MG63 (cell line): ENCODE results near the gene FBXL4. TPM values are rescaled to one million over a fixed set of nuclear protein-coding genes. Genes with fewer than 3 reads are reported as not detected.

Source experiments
- DNase-seq: peaks from one replicate; pipeline ENCODE4 v3.0.0-alpha.2; 2020
- H3K27me3 ChIP-seq: fragments of 250-450 bp; sonication (Bioruptor Pico); 2 replicates; pipeline ENCODE4 v1.5.1; 2020; ENCODE audit warnings: mild to moderate bottlenecking, moderate library complexity
- H3K36me3 ChIP-seq: fragments of 250-450 bp; sonication (Bioruptor Pico); 2 replicates; pipeline ENCODE4 v1.5.1; 2020; ENCODE audit warnings: mild to moderate bottlenecking, moderate library complexity
- H3K4me3 ChIP-seq: fragments of 250-450 bp; sonication (Bioruptor Pico); 2 replicates; pipeline ENCODE4 v1.5.1; 2020; ENCODE audit warnings: mild to moderate bottlenecking, moderate library complexity
- H3K9me3 ChIP-seq: fragments of 250-450 bp; sonication (Bioruptor Pico); 2 replicates; pipeline ENCODE4 v1.5.1; 2020; ENCODE audit warnings: mild to moderate bottlenecking, moderate library complexity
- total RNA-seq: library from RNA; depleted of rRNA; stranded (reverse); fragments of >200 nt; shearing (Covaris generic); gene quantifications from 2 replicates; pipeline ENCODE4 v1.2.3, GENCODE V29; 2014; ENCODE audit warnings: low replicate concordance

Gene FBXL4
- total RNA-seq, 1 experiment from 2014 or later, result 6.1 TPM

GRCh38 chr6:98848539-98849242, 99.1 kb downstream of the FBXL4 start:
- no peaks in the 10 kb centered on the region for H3K9me3 ChIP-seq
- no peaks in the 10 kb centered on the region for H3K36me3 ChIP-seq
- peaks cover 12% of the 10 kb centered on the region for H3K27me3 ChIP-seq
- no peak for DNase-seq
- H3K4me3 ChIP-seq, result no peak overlapping the region

GRCh38 chr6:98847779-98848538, 99.8 kb downstream of the FBXL4 start:
- H3K4me3 ChIP-seq, result no peak overlapping the region
- H3K27me3 ChIP-seq, result peaks cover 12% of the 10 kb centered on the region

DNA sequence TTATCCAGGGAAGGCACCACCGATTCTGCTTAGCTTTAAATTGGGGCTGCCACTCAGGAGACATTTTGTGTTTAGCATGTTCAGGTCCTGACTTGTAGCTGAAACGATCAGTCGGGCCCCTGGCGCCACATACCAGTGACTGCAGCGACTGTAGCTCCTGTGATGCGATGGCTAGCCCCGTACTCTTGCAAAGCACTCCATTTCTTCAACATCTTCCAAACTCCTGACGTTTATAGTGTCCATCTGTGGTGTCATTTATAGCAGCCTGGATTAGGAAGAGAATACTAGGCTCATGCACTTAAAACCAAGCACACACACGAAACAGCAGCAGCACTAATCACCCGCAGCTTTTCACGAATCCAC, 100.3 kb downstream of the FBXL4 start:
- H3K27me3 ChIP-seq, result peaks cover 12% of the 10 kb centered on the region
- H3K9me3 ChIP-seq, result no peaks in the 10 kb centered on the region
- no peak for DNase-seq
- H3K4me3 ChIP-seq, result no peak overlapping the region
- H3K36me3 ChIP-seq, result no peaks in the 10 kb centered on the region

More at GRCh38 chr6:98847779-98848538, 99.8 kb downstream of the FBXL4 start:
- no peaks in the 10 kb centered on the region for H3K36me3 ChIP-seq
- no peaks in the 10 kb centered on the region for H3K9me3 ChIP-seq
- no peak for DNase-seq

DNA sequence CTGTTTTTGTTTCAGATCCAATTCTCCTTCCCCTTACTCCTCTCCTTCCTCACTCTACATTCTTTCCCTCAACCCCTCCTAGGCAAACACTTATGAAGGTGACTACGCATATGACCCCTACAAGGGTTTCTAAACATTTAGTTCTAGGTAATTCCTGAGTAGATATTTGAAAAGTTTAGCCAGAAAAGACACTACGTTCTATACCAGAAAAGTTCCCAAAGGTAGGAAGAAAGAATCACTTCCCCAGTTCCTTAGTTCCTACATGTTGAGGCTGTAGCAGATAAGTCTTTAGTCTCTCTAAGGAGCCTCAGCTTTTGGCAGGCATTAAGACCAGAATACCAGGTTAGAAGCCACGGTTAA, 101.7 kb downstream of the FBXL4 start:
- Histone ChIP-seq H3K9me3 (no peaks in the 10 kb centered on the region), H3K4me3 (no peak overlapping the region), H3K27me3 (peaks cover 19% of the 10 kb centered on the region), H3K36me3 (no peaks in the 10 kb centered on the region)
- no peak for DNase-seq

GRCh38 chr6:98845211-98846020, 102.3 kb downstream of the FBXL4 start:
- peaks cover 19% of the 10 kb centered on the region for H3K27me3 ChIP-seq

GRCh38 chr6:98844244-98845210, 103.2 kb downstream of the FBXL4 start:
- Histone ChIP-seq H3K9me3 (no peaks in the 10 kb centered on the region), H3K36me3 (no peaks in the 10 kb centered on the region), H3K4me3 (peak overlapping the region; percentile 13; the same call in 1 of the 2 replicates), H3K27me3 (peaks cover 27% of the 10 kb centered on the region)
- no peak for DNase-seq

More at GRCh38 chr6:98845211-98846020, 102.3 kb downstream of the FBXL4 start:
- Histone ChIP-seq H3K9me3 (no peaks in the 10 kb centered on the region), H3K36me3 (no peaks in the 10 kb centered on the region), H3K4me3 (peak overlapping the region; percentile 13)
- DNase-seq, result peak; percentile 69

- H3K9me3 ChIP-seq, result no peaks in the 10 kb centered on the region
- H3K4me3 ChIP-seq, result no peak overlapping the region
- no peak for DNase-seq
- H3K36me3 ChIP-seq, result no peaks in the 10 kb centered on the region
- H3K27me3 ChIP-seq, result peaks cover 30% of the 10 kb centered on the region
Measured at GRCh38 chr6:98843271-98844243, 104.2 kb downstream of the FBXL4 start.

DNA sequence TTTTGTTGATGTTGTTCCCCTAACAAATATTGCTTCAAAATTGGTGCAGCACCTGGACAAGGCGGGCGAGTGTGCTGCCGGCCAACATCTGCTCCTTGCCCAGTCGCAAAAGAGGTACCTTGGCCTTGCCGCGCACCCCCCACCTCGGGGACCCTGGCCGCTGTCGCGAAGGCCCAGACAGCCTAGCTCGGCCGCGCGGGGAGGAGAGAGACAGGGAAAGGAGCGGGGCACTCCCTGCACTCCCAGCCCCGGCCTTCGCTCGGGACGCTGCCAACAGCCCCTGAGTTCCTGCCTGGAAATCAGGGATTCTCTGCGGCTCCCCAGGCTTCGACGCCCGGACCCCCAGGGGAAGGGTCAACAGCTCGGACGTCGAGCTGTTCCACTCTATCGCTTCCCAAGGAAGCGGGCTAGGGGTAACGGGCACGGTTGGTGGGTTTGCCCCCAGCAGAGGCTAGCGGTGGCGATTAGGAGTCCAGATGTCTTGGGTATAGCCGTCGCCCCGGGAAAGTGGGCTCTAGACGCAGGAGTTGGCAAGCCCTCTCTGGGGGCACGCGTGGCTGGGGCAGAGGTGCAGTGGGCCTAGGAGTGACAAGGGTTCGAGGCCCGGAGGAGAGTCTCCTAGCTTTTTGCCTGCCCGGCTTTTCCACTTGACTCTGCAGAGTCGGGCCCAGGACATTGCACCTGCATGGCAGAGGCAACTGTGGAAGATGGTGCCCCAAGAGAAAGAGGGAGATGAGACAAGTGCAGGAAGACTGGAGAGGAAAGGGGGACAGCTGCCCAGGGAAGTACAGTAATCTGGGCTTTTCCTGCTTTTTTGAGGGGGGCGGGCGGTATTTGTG, 105.2 kb downstream of the FBXL4 start:
- H3K27me3 ChIP-seq, result peaks cover 40% of the 10 kb centered on the region
- no peak for DNase-seq
- H3K36me3 ChIP-seq, result no peaks in the 10 kb centered on the region
- no peak overlapping the region for H3K4me3 ChIP-seq
- no peaks in the 10 kb centered on the region for H3K9me3 ChIP-seq

GRCh38 chr6:98841621-98842341, 106.0 kb downstream of the FBXL4 start:
- no peak for DNase-seq
- Histone ChIP-seq H3K9me3 (no peaks in the 10 kb centered on the region), H3K27me3 (peaks cover 46% of the 10 kb centered on the region), H3K36me3 (no peaks in the 10 kb centered on the region), H3K4me3 (no peak overlapping the region)

GRCh38 chr6:98840996-98841513, 106.7 kb downstream of the FBXL4 start:
- no peaks in the 10 kb centered on the region for H3K9me3 ChIP-seq
- peaks cover 54% of the 10 kb centered on the region for H3K27me3 ChIP-seq
- no peak overlapping the region for H3K4me3 ChIP-seq
- no peak for DNase-seq
- no peaks in the 10 kb centered on the region for H3K36me3 ChIP-seq

- no peak for DNase-seq
- no peak overlapping the region for H3K4me3 ChIP-seq
- H3K9me3 ChIP-seq, result no peaks in the 10 kb centered on the region
- no peaks in the 10 kb centered on the region for H3K36me3 ChIP-seq
- peaks cover 58% of the 10 kb centered on the region for H3K27me3 ChIP-seq
Measured at GRCh38 chr6:98840385-98840784, 107.4 kb downstream of the FBXL4 start.

DNA sequence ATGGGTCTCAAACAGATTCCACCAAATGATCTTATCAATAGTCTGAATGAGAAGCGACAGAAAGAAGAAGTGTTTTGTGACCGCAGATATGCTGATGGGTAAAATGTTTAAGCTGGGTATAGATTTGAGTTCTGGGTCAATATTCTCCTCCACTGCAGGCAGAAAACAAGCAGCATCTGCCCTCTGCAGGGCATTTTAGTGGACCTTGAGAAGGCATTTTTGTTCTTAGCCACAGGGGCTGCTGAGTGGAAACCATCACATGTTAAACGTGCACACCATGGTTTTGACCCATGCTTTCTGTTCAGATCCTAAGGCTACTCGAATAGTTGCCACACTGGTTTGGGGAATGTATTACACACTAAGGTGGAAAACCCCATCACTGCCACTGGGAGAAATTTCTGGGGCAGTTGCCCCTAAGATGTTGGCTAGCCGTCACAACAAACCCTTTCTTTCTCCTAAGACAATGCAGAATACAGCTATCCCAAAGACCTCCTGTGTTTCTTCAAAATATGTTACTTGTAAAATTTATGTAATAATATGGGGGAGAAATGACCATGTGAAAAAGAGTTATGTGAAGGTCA, 107.9 kb downstream of the FBXL4 start:
- no peaks in the 10 kb centered on the region for H3K9me3 ChIP-seq
- no peaks in the 10 kb centered on the region for H3K36me3 ChIP-seq
- no peak for DNase-seq
- no peak overlapping the region for H3K4me3 ChIP-seq
- H3K27me3 ChIP-seq, result peaks cover 59% of the 10 kb centered on the region

DNA sequence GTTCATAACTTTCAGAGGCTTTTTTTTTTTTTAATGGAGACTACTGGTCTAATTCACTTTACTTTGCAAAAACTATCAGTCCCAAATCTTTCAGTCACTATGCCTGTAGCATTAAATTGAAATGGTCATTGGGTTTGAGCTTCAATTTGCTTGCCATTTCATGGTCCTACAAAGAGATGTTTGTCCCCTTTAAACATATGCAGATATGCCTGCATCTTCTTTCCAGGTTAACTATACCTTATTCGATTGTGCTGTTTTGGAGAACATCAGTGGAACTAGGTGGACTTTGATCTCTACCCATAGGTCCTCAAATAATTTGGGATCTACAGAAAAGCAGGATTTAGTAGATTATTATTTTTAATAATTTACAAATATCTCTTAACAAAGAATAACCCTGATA, 108.8 kb downstream of the FBXL4 start:
- Histone ChIP-seq H3K4me3 (no peak overlapping the region), H3K9me3 (no peaks in the 10 kb centered on the region), H3K27me3 (peaks cover 52% of the 10 kb centered on the region), H3K36me3 (no peaks in the 10 kb centered on the region)
- no peak for DNase-seq
